Karpas-422 (cell line): ENCODE measurements around the gene RAB5IF. TPM values are rescaled to one million over a fixed set of nuclear protein-coding genes. Genes with fewer than 3 reads are reported as not detected.
"Not testable (repeated sequence)": the region's sequence is repeated elsewhere in the genome, so short reads cannot be mapped to it uniquely, and the experiment has no call there.

Source experiments
- DNase-seq: peaks from one replicate; pipeline ENCODE4 v3.0.0-alpha.2; 2015
- H2AFZ ChIP-seq: fragments of 200-600 bp; sonication (generic); 2 replicates; pipeline ENCODE4 v1.6.1; 2014; ENCODE audit warnings: antibody characterized with exemption, low read length, mixed read lengths
- H3K27ac ChIP-seq: fragments of 200-600 bp; sonication (generic); 2 replicates; pipeline ENCODE4 v1.5.1; 2014; ENCODE audit warnings: mild to moderate bottlenecking, low read length, moderate library complexity
- H3K27me3 ChIP-seq: fragments of 200-600 bp; sonication (generic); 2 replicates; pipeline ENCODE4 v1.6.1; 2014; ENCODE audit warnings: low read length, mixed read lengths
- H3K36me3 ChIP-seq: fragments of 200-600 bp; sonication (generic); 2 replicates; pipeline ENCODE4 v1.6.1; 2014; ENCODE audit warnings: low read length, mixed read lengths; ENCODE audit not compliant: insufficient read depth
- H3K4me1 ChIP-seq: fragments of 200-600 bp; sonication (generic); 2 replicates; pipeline ENCODE4 v1.6.1; 2014; ENCODE audit warnings: mild to moderate bottlenecking, low read length, mixed read lengths
- H3K4me2 ChIP-seq: fragments of 200-600 bp; sonication (generic); 2 replicates; pipeline ENCODE4 v1.6.1; 2014; ENCODE audit warnings: low read length, low read depth, mild to moderate bottlenecking; ENCODE audit not compliant: poor library complexity, severe bottlenecking
- H3K4me3 ChIP-seq: fragments of 200-600 bp; sonication (generic); 2 replicates; pipeline ENCODE4 v1.5.1; 2014; ENCODE audit warnings: mild to moderate bottlenecking, antibody characterized with exemption, low read length, mixed read lengths
- H3K79me2 ChIP-seq: fragments of 200-600 bp; sonication (generic); 2 replicates; pipeline ENCODE4 v1.6.1; 2014; ENCODE audit warnings: mild to moderate bottlenecking, low read length, mixed read lengths
- H3K9ac ChIP-seq: fragments of 200-600 bp; sonication (generic); 2 replicates; pipeline ENCODE4 v1.6.0; 2014; ENCODE audit warnings: low read length
- H3K9me2 ChIP-seq: fragments of 200-600 bp; sonication (generic), shearing (Covaris generic); replicated peaks from 2 replicates; pipeline ENCODE4 v1.6.0; 2014; ENCODE audit warnings: mild to moderate bottlenecking, low read length, moderate library complexity; ENCODE audit not compliant: insufficient read depth
- H3K9me3 ChIP-seq: fragments of 300-700, 200-600 bp; sonication (generic); 2 replicates; pipeline ENCODE4 v1.6.1; 2014; ENCODE audit warnings: low read length, mixed read lengths
- H4K20me1 ChIP-seq: fragments of 200-600 bp; sonication (generic); 2 replicates; pipeline ENCODE4 v1.6.1; 2014; ENCODE audit warnings: mild to moderate bottlenecking, antibody characterized with exemption, low read length, low read depth; ENCODE audit not compliant: insufficient read depth
- total RNA-seq: library from RNA; depleted of rRNA; stranded (reverse); fragments of >200 nt; shearing (Covaris generic); gene quantifications from 2 replicates; pipeline ENCODE4 v1.2.3, GENCODE V29; 2014; ENCODE audit warnings: low replicate concordance

The RAB5IF gene
- total RNA-seq, 1 experiment from 2014 or later: 82.1 TPM

DNA sequence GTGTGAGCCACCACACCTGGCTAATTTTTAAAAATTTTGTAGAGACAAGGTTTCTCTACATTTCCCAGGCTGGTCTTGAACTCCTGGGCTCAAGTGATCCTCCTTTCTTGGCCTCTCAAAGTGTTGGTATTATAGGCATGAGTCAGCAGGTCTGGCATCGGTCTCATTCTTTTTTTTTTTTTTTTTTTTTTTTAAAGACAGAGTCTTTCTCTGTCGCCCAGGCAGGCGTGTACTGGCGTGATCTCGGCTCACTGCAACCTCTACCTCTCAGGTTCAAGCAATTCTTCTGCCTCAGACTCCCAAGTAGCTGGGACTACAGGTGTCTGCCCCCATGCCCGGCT is 2.8 kb downstream of the RAB5IF start:
- not testable (repeated sequence) for DNase-seq, H2AFZ ChIP-seq, H3K4me2 ChIP-seq, H3K4me3 ChIP-seq, H3K27ac ChIP-seq, H3K9me2 ChIP-seq, H3K27me3 ChIP-seq, H3K9me3 ChIP-seq, H3K9ac ChIP-seq
- Histone ChIP-seq H4K20me1 (peaks cover 27% of the 10 kb centered on the region), H3K4me1 (peaks cover 28% of the 10 kb centered on the region), H3K36me3 (peaks cover 35% of the 10 kb centered on the region), H3K79me2 (peaks cover 40% of the 10 kb centered on the region)

DNA sequence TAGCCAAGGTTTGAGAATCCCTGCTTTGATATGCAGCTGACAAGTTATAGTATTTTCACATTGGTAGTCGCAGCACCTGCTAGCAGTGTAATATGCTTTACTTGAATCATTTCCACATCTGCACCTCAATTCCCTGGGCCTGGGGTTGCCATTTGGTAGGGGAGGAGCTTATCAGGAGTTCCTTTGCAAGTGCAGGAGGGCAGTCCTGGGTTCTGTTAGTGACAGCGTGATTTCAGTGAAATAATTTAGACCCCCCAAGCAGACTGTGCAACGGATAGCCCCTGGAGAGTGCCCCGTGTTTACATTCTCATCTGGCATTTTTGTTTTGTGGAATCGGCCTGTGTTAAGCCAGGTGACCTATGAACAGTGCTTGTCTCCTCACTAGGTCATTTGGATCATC is 6.0 kb downstream of the RAB5IF start:
- Histone ChIP-seq H3K9me3 (no peaks in the 10 kb centered on the region), H3K27ac (no peak overlapping the region), H3K9ac (no peak overlapping the region), H3K4me3 (no peak overlapping the region), H3K36me3 (peaks cover 51% of the 10 kb centered on the region), H2AFZ (no peak overlapping the region), H3K79me2 (peaks cover 29% of the 10 kb centered on the region), H3K27me3 (no peaks in the 10 kb centered on the region), H4K20me1 (peaks cover 18% of the 10 kb centered on the region), H3K4me1 (peaks cover 10% of the 10 kb centered on the region), H3K9me2 (no peaks in the 10 kb centered on the region), H3K4me2 (no peak overlapping the region)
- DNase-seq: no peak

DNA sequence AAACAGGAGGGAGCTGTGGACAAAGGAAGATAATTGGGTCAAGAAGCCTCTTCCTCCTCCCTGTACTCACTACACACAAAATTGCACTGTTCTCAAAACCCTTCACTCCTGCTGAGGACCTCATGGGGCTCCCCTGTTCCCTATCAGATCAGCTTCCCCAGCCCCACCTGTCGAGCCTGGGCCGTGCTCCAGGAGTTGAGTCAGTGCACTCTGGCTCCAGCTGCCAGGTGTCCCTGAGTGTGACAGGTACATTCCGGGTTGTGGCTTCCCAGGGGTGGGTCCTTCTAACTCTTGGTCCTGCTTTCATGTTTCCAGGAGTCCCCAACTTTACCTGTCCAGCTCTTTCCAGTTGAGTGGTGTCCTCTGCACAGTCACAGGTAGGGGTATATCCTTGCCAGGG is 8.4 kb downstream of the RAB5IF start:
- Histone ChIP-seq H4K20me1 (peaks cover 9% of the 10 kb centered on the region; the same call in 1 of the 2 replicates), H3K9me2 (no peaks in the 10 kb centered on the region), H3K36me3 (peaks cover 43% of the 10 kb centered on the region), H3K4me2 (no peak overlapping the region), H3K9ac (no peak overlapping the region), H3K4me3 (no peak overlapping the region), H3K27ac (no peak overlapping the region), H3K4me1 (no peaks in the 10 kb centered on the region), H2AFZ (no peak overlapping the region), H3K27me3 (no peaks in the 10 kb centered on the region), H3K9me3 (no peaks in the 10 kb centered on the region), H3K79me2 (peaks cover 8% of the 10 kb centered on the region; the same call in 1 of the 2 replicates)
- no peak for DNase-seq

DNA sequence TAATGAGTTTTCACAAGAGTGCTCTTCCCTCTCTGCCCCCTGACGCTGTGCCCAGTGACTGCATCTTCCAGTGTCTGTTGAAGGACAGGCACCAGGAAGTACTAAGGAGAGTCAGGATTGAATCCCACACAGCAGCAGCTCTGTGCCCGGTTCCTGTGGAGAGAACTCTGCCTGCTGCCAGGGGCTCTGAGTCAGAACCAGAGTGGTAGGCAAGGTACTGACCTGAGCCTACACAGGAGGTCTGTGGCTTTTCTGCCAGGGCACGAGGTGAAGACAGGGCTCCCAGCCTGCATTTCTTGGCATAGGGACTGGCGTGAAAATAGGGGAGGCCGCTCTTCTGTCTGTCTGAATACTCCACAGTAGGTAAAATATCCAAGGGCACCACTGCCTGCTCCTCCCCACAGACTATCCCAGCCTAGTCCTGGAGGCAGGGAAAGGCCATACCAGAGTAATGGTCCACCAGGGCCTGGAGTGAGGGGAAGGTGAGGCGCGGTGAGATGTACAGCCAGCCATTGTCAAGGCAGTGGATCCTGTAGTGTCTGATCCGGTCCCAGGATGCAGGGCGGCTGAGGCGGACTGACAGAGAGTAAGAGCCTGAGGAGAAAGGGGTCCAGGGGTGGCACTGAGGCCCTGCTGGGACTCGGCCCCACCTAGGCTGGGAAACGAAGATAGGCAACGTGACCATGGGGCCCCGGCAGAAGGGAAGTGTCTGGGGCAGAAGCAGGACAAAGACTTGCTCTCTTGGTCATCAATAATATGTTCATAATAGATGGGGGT is 9.4 kb downstream of the RAB5IF start:
- Histone ChIP-seq H3K4me1 (no peaks in the 10 kb centered on the region), H4K20me1 (peaks cover 9% of the 10 kb centered on the region; the same call in 1 of the 2 replicates), H3K79me2 (peaks cover 8% of the 10 kb centered on the region; the same call in 1 of the 2 replicates), H3K9me2 (no peaks in the 10 kb centered on the region), H3K27me3 (no peaks in the 10 kb centered on the region), H2AFZ (no peak overlapping the region), H3K9me3 (no peaks in the 10 kb centered on the region), H3K36me3 (peaks cover 36% of the 10 kb centered on the region), H3K9ac (no peak overlapping the region), H3K27ac (no peak overlapping the region), H3K4me2 (no peak overlapping the region), H3K4me3 (no peak overlapping the region)
- DNase-seq: no peak

DNA sequence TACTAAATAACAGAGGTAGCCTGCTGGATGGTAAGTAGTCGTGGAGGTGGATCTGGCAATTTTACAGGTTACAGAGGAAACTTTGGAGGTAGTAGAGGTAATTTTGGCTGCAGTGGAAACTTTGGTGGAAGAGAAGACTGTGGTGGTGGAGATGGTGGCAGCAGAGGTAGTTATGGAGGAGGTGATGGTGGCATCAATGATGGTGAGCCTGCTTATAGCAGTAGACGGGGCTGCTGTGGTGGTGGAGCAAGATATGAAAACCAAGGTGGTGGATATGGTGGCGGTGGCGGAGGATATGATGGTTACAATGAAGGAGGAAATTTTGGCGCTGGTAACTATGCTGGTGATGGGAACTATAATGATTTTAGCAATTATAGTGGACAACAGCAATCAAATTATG is 15.3 kb downstream of the RAB5IF start:
- Histone ChIP-seq H3K27ac (no peak overlapping the region), H4K20me1 (no peaks in the 10 kb centered on the region)

DNA sequence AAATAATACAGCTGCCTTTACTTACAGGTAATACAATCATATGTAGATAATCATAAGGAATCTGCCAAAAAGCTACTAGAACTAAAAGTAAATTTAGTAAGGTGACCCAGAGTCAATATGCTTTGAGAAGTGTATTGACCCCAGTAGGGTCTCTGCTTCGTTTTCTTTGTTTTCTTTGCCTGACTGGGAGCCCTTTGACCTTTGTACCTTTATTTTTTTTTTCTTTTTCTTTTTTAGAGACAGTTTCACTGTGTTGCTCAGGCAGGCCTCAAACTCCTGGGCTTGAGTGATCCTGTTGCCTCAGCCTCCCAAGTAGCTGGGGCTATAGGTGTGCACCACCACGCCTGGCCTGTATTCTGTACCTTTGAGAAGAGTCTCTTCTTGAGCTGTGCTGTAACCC is 17.9 kb downstream of the RAB5IF start:
- H3K4me3 ChIP-seq: no peak overlapping the region
- no peaks in the 10 kb centered on the region for H4K20me1 ChIP-seq
- no peaks in the 10 kb centered on the region for H3K27me3 ChIP-seq
- H3K4me1 ChIP-seq: no peaks in the 10 kb centered on the region
- no peaks in the 10 kb centered on the region for H3K36me3 ChIP-seq
- no peak overlapping the region for H3K9ac ChIP-seq
- no peaks in the 10 kb centered on the region for H3K79me2 ChIP-seq
- no peaks in the 10 kb centered on the region for H3K9me2 ChIP-seq
- no peak overlapping the region for H3K4me2 ChIP-seq
- no peak overlapping the region for H2AFZ ChIP-seq
- no peak overlapping the region for H3K27ac ChIP-seq
- H3K9me3 ChIP-seq: no peaks in the 10 kb centered on the region
- no peak for DNase-seq

More for the DNA sequence above, 15.3 kb downstream of the RAB5IF start:
- H3K9ac ChIP-seq: no peak overlapping the region
- H3K27me3 ChIP-seq: no peaks in the 10 kb centered on the region
- no peaks in the 10 kb centered on the region for H3K9me3 ChIP-seq
- no peak overlapping the region for H2AFZ ChIP-seq
- H3K79me2 ChIP-seq: no peaks in the 10 kb centered on the region
- no peak for DNase-seq
- no peaks in the 10 kb centered on the region for H3K36me3 ChIP-seq
- H3K4me1 ChIP-seq: no peaks in the 10 kb centered on the region
- no peak overlapping the region for H3K4me3 ChIP-seq
- no peaks in the 10 kb centered on the region for H3K9me2 ChIP-seq
- H3K4me2 ChIP-seq: no peak overlapping the region

DNA sequence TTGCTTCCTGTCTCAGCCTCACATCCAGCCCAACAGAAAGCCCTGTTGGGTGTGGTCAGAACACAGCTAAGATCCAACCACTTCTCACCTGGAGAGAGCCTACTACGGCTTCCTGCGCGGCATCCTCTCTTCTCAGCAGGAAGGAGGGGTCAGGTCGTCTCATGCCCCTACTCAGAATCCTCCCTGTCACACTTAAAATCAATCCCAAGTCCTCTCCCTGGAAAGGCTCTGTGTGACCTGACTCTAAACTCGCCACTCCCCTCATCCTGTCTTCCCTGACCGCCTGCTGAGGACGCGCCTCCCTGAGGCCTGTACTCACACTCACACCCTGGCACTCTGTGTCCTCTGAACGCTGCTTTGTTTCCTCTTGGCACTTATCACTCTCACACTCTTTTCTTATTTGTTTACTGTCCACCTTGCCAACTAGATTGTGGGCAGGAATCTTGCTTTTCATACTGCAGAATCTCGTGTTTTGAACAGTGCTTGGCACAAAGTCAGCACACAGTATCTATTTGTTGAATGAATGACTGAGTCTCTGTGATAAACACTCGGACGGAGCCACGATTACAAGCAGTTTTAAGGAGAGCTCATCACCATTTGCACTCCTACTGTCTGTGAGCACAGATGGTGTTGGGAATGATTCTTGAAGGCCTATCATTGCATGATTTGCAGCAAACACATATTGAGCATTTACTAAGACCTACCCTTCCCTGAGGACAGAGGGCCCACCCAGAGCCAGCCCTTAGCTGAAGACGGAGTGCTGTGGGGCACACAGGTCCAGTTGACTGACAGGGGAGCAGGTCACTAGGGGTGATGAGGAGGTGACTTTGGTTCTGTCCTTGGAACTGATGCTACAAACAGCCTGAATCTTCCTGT is 18.7 kb downstream of the RAB5IF start:
- no peaks in the 10 kb centered on the region for H3K27me3 ChIP-seq
- H2AFZ ChIP-seq: no peak overlapping the region
- no peak overlapping the region for H3K4me2 ChIP-seq
- H3K27ac ChIP-seq: no peak overlapping the region
- no peaks in the 10 kb centered on the region for H3K4me1 ChIP-seq
- no peaks in the 10 kb centered on the region for H3K9me3 ChIP-seq
- no peaks in the 10 kb centered on the region for H3K9me2 ChIP-seq
- H4K20me1 ChIP-seq: no peaks in the 10 kb centered on the region
- no peak overlapping the region for H3K9ac ChIP-seq
- H3K79me2 ChIP-seq: no peaks in the 10 kb centered on the region
- no peaks in the 10 kb centered on the region for H3K36me3 ChIP-seq
- no peak for DNase-seq
- H3K4me3 ChIP-seq: no peak overlapping the region

DNA sequence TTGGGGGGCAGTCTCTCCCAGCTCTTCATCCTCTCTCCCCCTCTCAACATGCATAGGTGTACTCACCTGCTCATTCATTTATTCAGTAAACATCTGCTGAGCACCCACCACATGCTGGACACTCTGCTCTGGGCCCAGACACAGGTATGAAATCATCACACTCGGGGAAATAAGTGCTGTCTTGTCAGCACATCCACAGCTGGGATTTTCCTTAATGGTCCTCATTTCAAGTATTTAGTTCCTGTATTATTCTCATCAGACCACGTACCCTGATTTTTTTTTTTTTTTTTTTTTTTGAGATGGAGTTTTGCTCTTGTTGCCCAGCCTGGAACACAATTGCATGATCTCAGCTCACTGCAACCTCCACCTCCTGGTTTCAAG is 19.4 kb downstream of the RAB5IF start:
- H3K9ac ChIP-seq: no peak overlapping the region
- no peak for DNase-seq
- no peak overlapping the region for H3K4me2 ChIP-seq
- H3K4me3 ChIP-seq: no peak overlapping the region
- H4K20me1 ChIP-seq: no peaks in the 10 kb centered on the region
- H3K27me3 ChIP-seq: no peaks in the 10 kb centered on the region
- H3K27ac ChIP-seq: no peak overlapping the region
- no peak overlapping the region for H2AFZ ChIP-seq
- no peaks in the 10 kb centered on the region for H3K9me3 ChIP-seq
- no peaks in the 10 kb centered on the region for H3K79me2 ChIP-seq
- H3K4me1 ChIP-seq: no peaks in the 10 kb centered on the region
- no peaks in the 10 kb centered on the region for H3K9me2 ChIP-seq
- H3K36me3 ChIP-seq: no peaks in the 10 kb centered on the region
